ENCODE measurements around the gene PRTFDC1.

PRTFDC1 gene

DNA sequence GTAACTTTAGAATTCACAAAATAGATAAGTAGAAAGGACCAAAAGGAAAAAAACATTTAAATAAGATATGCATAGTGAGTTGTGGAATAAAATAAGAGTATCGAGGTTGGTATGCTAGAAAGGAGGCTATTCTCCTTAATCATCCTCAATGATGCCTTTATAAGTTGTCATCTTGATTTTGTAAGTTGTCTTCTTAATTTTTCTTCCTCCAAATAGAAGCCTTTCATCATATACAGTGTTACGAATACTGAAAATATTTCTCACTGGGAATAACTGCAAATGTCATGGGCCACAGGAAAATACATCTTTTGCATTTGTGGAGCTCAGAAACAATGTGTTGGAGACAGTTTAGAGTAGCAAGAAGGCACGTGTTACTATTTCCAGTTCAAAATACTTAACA lies 31.5 kb upstream of the PRTFDC1 start:
- Histone ChIP-seq H3K27ac (ENCODE audit: low read length) (no peak overlapping the region), H3K4me3 (ENCODE audit: low read length) (no peak overlapping the region), H3K9me3 (replicated peaks; ENCODE audit: insufficient read depth, low read length) (no peaks in the 10 kb centered on the region), H4K20me1 (ENCODE audit: insufficient read depth, low read length) (no peaks in the 10 kb centered on the region), H3K36me3 (replicated peaks; ENCODE audit: insufficient read depth, low read length) (no peaks in the 10 kb centered on the region), H3F3A (ENCODE audit: insufficient read depth, low read length) (no peaks in the 10 kb centered on the region; the same call in 1 of the 2 replicates), H3K4me1 (ENCODE audit: low read length) (peaks cover 11% of the 10 kb centered on the region), H3K79me2 (ENCODE audit: low read length) (no peaks in the 10 kb centered on the region), H3K9ac (ENCODE audit: low read length) (no peak overlapping the region), H3K27me3 (replicated peaks; ENCODE audit: insufficient read depth, low read length) (no peaks in the 10 kb centered on the region), H2AFZ (ENCODE audit: low read length) (no peak overlapping the region), H3K9me2 (replicated peaks; ENCODE audit: insufficient read depth, low read length) (no peaks in the 10 kb centered on the region), H3K4me2 (ENCODE audit: low read depth, low read length) (no peak overlapping the region)
- DNase-seq = no peak
- no peak for TF ChIP-seq EZH2 (optimal IDR thresholded peaks at IDR 0.05; ENCODE audit: low read depth, low read length)
- TF ChIP-seq CTCF (IDR thresholded peaks at IDR 0.05; ENCODE audit: low read length) = no peak
- TF ChIP-seq EZH2phosphoT487 (IDR thresholded peaks at IDR 0.05; ENCODE audit: low read length) = no peak

DNA sequence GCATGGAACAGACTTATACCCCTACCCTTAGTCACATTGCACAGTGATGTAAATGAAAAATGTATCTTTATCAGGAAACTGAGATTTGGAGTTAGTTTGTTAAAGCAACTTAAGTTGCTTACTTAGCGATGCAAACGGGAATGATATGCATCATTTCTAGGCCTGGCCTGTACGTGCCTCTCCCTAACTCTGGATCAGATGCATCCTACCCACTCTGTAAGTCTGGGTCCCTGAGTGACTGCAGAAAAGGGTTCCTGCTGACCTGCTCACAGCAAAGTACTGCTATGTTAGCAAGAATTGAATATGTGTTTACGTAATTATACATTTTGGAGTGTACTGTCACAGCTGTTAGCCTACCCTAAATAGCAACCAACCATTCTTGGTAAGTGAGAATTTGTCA lies 30.7 kb upstream of the PRTFDC1 start:
- Histone ChIP-seq H3K9me3 (replicated peaks; ENCODE audit: insufficient read depth, low read length) (no peaks in the 10 kb centered on the region), H3K27me3 (replicated peaks; ENCODE audit: insufficient read depth, low read length) (no peaks in the 10 kb centered on the region), H3K36me3 (replicated peaks; ENCODE audit: insufficient read depth, low read length) (no peaks in the 10 kb centered on the region)

GRCh38 chr10:24982319-24983112 lies 30.1 kb upstream of the PRTFDC1 start:
- Histone ChIP-seq H4K20me1 (ENCODE audit: insufficient read depth, low read length) (no peaks in the 10 kb centered on the region), H3K27me3 (replicated peaks; ENCODE audit: insufficient read depth, low read length) (no peaks in the 10 kb centered on the region), H3F3A (ENCODE audit: insufficient read depth, low read length) (no peaks in the 10 kb centered on the region; the same call in 1 of the 2 replicates), H3K9me2 (replicated peaks; ENCODE audit: insufficient read depth, low read length) (no peaks in the 10 kb centered on the region), H2AFZ (ENCODE audit: low read length) (peak overlapping the region; percentile 32; the same call in 1 of the 2 replicates), H3K4me1 (ENCODE audit: low read length) (peaks cover 11% of the 10 kb centered on the region), H3K4me3 (ENCODE audit: low read length) (no peak overlapping the region), H3K79me2 (ENCODE audit: low read length) (no peaks in the 10 kb centered on the region), H3K9ac (ENCODE audit: low read length) (no peak overlapping the region), H3K4me2 (ENCODE audit: low read depth, low read length) (peak overlapping the region; percentile 22; the same call in 1 of the 2 replicates), H3K9me3 (replicated peaks; ENCODE audit: insufficient read depth, low read length) (no peaks in the 10 kb centered on the region), H3K27ac (ENCODE audit: low read length) (no peak overlapping the region), H3K36me3 (replicated peaks; ENCODE audit: insufficient read depth, low read length) (no peaks in the 10 kb centered on the region)
- DNase-seq = no peak
- no peak for TF ChIP-seq EZH2phosphoT487 (IDR thresholded peaks at IDR 0.05; ENCODE audit: low read length)
- no peak for TF ChIP-seq CTCF (IDR thresholded peaks at IDR 0.05; ENCODE audit: low read length)
- TF ChIP-seq EZH2 (optimal IDR thresholded peaks at IDR 0.05; ENCODE audit: low read depth, low read length) = no peak

More for the DNA sequence above, 30.7 kb upstream of the PRTFDC1 start:
- Histone ChIP-seq H3K4me2 (ENCODE audit: low read depth, low read length) (no peak overlapping the region), H3K9me2 (replicated peaks; ENCODE audit: insufficient read depth, low read length) (no peaks in the 10 kb centered on the region), H3K4me3 (ENCODE audit: low read length) (no peak overlapping the region), H4K20me1 (ENCODE audit: insufficient read depth, low read length) (no peaks in the 10 kb centered on the region), H3K4me1 (ENCODE audit: low read length) (peaks cover 11% of the 10 kb centered on the region), H3F3A (ENCODE audit: insufficient read depth, low read length) (no peaks in the 10 kb centered on the region; the same call in 1 of the 2 replicates), H2AFZ (ENCODE audit: low read length) (no peak overlapping the region), H3K79me2 (ENCODE audit: low read length) (no peaks in the 10 kb centered on the region), H3K27ac (ENCODE audit: low read length) (no peak overlapping the region), H3K9ac (ENCODE audit: low read length) (no peak overlapping the region)
- DNase-seq = no peak
- TF ChIP-seq EZH2phosphoT487 (IDR thresholded peaks at IDR 0.05; ENCODE audit: low read length) (no peak), CTCF (IDR thresholded peaks at IDR 0.05; ENCODE audit: low read length) (no peak), EZH2 (optimal IDR thresholded peaks at IDR 0.05; ENCODE audit: low read depth, low read length) (no peak)
